ENCODE data around the gene P3H1.

GRCh38 chr1:42737986-42738677, 28.7 kb downstream of the P3H1 start:
- TF ChIP-seq CTCF (conservative IDR thresholded peaks at IDR 0.05 in 1 of 2, IDR thresholded peaks at IDR 0.05 in 1 of 2; ENCODE audit: extremely low read depth in 1 of 2, insufficient read depth in 1 of 2, low read depth in 1 of 2, low read length in 2 of 2), result no peak
- TF ChIP-seq EZH2 (IDR thresholded peaks at IDR 0.05; ENCODE audit: borderline replicate concordance, low read length), result no peak

All from mammary epithelial cell (primary cell).